Fibroblast of villous mesenchyme (primary cell): Measurements from ENCODE around the gene AAK1. TPM values are rescaled to one million over a fixed set of nuclear protein-coding genes. Genes with fewer than 3 reads are reported as not detected.
"Not testable (repeated sequence)": the region's sequence is repeated elsewhere in the genome, so short reads cannot be mapped to it uniquely, and the experiment has no call there.

Source experiments
- DNase-seq: peaks from one replicate; pipeline ENCODE4 v3.0.0-alpha.2; 2010; ENCODE audit warnings: low read depth
- H3K4me3 ChIP-seq: 2 replicates; pipeline ENCODE4 v1.5.1; 2011; ENCODE audit warnings: low read depth, mild to moderate bottlenecking, low read length
- total RNA-seq: library from RNA; depleted of rRNA; stranded (reverse); fragments of >200 nt; gene quantifications from 2 replicates; pipeline ENCODE4 v1.2.3, GENCODE V29; 2012
- TF ChIP-seq, protein P1 (sequence below): IDR thresholded peaks from 2 replicates; pipeline ENCODE4 v1.5.1; 2012; ENCODE audit warnings: low read depth, mild to moderate bottlenecking, low read length; ENCODE audit not compliant: insufficient read depth

The AAK1 gene
- total RNA-seq, 1 donor: 68.2 TPM

DNA sequence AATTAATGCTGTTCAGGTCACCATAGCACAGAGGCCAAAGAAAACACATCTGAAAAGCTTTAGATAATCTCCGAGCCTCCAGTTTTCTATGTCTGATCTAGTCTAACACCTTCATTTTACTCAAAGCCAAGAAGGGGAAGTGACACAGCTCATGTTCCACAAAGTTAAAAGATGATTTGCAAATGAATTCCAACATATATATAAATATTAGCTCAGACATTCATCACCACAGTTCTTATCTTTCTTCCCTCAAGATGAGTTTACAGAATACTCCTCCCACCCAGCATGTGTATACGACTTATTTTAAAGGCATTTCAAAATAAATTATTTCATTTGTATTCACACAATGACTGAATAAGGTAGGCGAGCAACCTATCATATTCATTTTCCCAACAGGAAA is 82.4 kb downstream of the AAK1 start:
- TF ChIP-seq, protein P1, sequence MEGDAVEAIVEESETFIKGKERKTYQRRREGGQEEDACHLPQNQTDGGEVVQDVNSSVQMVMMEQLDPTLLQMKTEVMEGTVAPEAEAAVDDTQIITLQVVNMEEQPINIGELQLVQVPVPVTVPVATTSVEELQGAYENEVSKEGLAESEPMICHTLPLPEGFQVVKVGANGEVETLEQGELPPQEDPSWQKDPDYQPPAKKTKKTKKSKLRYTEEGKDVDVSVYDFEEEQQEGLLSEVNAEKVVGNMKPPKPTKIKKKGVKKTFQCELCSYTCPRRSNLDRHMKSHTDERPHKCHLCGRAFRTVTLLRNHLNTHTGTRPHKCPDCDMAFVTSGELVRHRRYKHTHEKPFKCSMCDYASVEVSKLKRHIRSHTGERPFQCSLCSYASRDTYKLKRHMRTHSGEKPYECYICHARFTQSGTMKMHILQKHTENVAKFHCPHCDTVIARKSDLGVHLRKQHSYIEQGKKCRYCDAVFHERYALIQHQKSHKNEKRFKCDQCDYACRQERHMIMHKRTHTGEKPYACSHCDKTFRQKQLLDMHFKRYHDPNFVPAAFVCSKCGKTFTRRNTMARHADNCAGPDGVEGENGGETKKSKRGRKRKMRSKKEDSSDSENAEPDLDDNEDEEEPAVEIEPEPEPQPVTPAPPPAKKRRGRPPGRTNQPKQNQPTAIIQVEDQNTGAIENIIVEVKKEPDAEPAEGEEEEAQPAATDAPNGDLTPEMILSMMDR: no peak
- DNase-seq: no peak
- no peak overlapping the region for H3K4me3 ChIP-seq

DNA sequence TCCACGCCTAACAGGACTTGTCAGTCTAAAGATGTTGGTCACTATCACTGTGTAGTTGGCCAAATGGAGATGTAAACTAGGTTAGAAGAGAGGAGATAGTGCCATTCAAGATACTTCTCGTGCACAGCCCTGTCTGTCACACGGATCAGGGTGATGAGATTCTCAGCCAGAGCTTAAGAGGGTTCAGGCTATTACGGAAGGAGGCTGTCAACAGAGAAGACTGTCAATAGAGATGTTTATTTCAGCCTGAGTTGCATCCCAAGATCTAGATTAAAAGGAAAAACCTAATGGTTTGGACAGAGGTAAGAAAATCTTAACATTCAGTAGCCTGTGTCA is 83.4 kb downstream of the AAK1 start:
- H3K4me3 ChIP-seq: no peak overlapping the region
- no peak for DNase-seq
- TF ChIP-seq, protein P1: no peak

DNA sequence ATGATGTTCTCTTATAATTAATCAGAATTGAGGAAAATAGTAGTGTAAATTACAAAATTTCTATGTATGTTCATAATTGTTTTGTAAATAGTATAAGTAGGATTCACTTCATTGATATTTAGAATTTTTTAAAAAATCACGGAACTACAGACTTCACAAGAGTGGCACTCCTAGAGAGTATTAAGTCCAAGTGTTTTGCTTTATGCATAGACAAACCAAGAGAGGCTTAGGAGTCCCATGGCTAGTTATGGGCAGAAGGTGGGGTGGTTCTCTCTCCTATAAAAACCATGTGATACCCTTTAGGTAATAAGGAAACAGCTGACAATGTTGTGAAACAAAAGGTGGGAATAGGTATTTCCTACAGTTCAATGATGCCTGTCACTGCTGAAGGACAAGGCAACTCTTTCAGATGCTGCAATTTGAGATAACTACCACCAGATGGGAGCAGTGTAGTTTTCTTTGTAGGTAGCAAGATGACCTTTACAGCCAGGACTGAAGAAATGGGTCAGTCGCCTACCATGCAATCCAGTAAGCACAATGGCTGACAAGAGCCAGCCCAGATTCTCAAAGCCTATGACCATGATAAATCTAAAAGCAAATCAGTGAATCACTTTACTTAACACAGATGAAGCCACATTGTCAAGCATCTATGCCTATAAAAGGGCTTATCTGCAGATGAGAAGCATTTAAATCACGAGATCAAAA is 83.9 kb downstream of the AAK1 start:
- H3K4me3 ChIP-seq: no peak overlapping the region
- peak; percentile 76 for DNase-seq

DNA sequence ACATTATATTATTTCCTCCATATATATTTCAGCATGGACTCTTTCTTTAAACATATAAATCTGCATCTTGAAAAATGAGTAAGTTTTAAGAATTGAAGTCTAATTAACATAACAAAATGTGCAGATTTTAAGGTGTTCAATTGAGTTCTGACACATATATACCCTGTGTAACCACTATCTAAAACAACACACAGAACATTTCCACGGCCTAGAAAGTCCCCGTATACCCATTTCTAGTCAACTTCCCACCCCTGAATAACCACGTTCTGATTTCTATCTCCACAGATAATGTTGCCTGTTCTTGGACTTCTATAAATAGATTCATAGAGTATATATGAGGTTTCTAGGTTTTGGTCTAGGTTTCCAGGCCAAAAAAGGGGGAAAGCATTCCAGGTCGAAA is 87.5 kb downstream of the AAK1 start:
- TF ChIP-seq, protein P1: no peak
- no peak for DNase-seq
- H3K4me3 ChIP-seq: no peak overlapping the region

More for the DNA sequence above, 83.9 kb downstream of the AAK1 start:
- TF ChIP-seq, protein P1: peak; percentile 79

DNA sequence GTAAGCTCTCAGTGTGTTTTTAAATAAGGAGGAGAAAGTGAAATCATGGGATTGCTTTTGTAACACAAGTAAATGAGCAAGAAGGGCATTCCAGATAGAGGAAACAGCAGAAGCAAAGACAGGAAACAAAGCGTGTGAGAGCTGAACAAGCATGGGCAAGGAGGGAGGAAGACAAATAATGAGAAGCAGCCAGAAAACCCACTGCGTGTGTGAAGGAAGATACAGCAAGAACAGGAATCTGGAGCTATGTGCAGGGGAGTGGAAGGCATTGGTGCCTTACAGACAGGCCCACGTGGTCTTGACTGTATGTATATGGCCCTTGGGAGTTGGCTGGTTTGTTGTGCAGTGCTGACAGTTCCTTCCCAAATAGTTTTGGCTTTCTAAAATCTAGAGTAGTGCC is 88.6 kb downstream of the AAK1 start:
- DNase-seq: no peak
- no peak overlapping the region for H3K4me3 ChIP-seq
- TF ChIP-seq, protein P1: no peak

DNA sequence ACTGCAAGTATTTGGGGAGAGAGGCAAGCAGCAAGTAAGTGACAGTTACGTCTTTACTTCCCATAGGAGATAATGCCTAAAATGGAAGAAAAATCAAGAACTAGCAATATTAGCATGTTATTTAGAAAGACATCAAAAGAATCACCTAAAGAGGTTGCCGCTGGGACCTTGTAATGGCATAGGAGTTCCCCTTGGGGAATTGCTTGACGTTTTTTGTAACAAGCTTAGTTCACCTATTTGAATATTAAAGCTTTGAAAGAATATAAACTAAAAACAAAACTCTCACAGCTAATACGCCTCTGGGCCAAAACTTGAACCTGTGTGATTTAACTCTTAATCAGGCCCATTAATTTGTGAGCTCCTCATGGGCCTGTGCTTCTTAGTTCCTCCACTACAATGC is 89.0 kb downstream of the AAK1 start:
- DNase-seq: no peak
- no peak overlapping the region for H3K4me3 ChIP-seq
- TF ChIP-seq, protein P1: no peak

DNA sequence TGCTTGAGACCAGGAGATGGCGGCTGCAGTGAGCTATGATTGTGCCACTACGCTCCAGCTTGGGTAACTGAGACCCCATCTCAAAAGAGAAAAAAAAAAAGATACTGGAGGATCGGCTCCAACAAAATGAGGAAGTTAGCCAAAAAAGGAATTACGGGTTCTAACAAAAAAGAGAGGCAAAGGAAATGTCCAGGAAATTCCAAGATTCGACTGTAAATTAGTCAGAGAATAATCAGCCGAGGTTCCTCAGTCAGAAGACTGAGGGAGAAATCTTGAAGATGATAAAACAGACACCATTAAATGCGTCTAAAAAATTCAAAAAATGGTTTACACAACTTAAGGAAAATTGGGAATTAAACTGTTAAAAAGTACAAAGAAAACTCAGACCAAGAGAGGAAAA is 89.5 kb downstream of the AAK1 start:
- TF ChIP-seq, protein P1: no peak
- H3K4me3 ChIP-seq: no peak overlapping the region
- DNase-seq: no peak

DNA sequence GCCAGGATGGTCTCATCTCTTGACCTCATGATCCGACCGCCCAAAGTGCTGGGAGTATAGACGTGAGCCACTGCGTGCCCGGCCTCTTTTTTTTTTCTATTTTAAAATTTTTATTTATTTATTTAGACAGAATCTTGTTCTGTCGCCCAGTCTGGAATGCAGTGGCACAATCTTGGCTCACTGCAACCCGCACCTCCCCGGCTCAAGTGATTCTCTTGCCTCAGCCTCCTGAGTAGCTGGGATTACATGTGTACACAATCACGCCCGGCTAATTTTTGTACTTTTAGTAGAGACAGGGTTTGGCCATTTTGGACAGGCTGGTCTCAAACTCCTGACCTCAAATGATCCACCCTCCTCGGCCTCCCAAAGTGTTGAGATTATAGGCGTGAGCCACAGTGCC is 93.0 kb downstream of the AAK1 start:
- not testable (repeated sequence) for DNase-seq, H3K4me3 ChIP-seq
